ENCODE results near the gene EHBP1.

- TF ChIP-seq POLR2A (IDR thresholded peaks at IDR 0.05) = no peak
- no peak for TF ChIP-seq CTCF (IDR thresholded peaks at IDR 0.05)
- no peak for TF ChIP-seq POLR2AphosphoS5 (IDR thresholded peaks at IDR 0.05)
Measured at GRCh38 chr2:62722679-62723078, 17.2 kb downstream of the EHBP1 start.

Measured in stomach (tissue), 4 donors.